Measurements from ENCODE around the gene WDR86.

WDR86 gene

GRCh38 chr7:151451156-151451555 lies 41.3 kb upstream of the WDR86 start:
- no peak for TF ChIP-seq TCF4 (CRISPR knock-in tag; IDR thresholded peaks at IDR 0.05; ENCODE audit: borderline replicate concordance)
- no peak for TF ChIP-seq CREB5 (CRISPR knock-in tag; IDR thresholded peaks at IDR 0.05; ENCODE audit: low read depth)
- no peak for TF ChIP-seq ARNTL (CRISPR knock-in tag; IDR thresholded peaks at IDR 0.05; ENCODE audit: borderline replicate concordance, low read depth)
- TF ChIP-seq POU6F1 (CRISPR knock-in tag; IDR thresholded peaks at IDR 0.05; ENCODE audit: borderline replicate concordance, low read depth): no peak
- TF ChIP-seq BACH2 (CRISPR knock-in tag; IDR thresholded peaks at IDR 0.05; ENCODE audit: borderline replicate concordance): no peak
- no peak for TF ChIP-seq GLIS3 (CRISPR knock-in tag; IDR thresholded peaks at IDR 0.05)
- no peak for ATAC-seq

DNA sequence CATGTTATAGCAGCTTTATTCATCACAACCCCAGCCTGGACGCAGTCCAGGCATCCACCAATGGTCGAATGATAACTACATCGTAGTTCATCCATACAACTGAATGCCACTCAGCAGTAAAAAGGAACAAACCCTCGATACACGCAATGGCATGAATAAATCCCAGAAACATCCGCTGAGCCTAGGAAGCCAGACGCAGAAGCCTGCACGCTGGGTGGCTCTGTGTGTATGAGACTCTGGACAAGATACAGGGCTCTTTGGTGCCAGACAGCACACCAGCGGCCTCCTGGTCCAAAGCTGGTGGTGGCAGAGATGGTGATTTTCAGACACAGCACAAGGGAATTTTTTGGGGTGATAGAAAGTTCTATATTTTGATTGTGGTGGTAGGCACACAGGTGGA lies 40.2 kb upstream of the WDR86 start:
- no peak for TF ChIP-seq TOX (CRISPR knock-in tag; IDR thresholded peaks at IDR 0.05; ENCODE audit: borderline replicate concordance)
- no peak for TF ChIP-seq ZC3H10 (CRISPR knock-in tag; IDR thresholded peaks at IDR 0.05)
- no peak for TF ChIP-seq ZNF70 (CRISPR knock-in tag; IDR thresholded peaks at IDR 0.05)
- TF ChIP-seq OSR1 (CRISPR knock-in tag; IDR thresholded peaks at IDR 0.05): no peak
- no peak for TF ChIP-seq POU6F1 (CRISPR knock-in tag; IDR thresholded peaks at IDR 0.05; ENCODE audit: borderline replicate concordance, low read depth)
- no peak for TF ChIP-seq BACH2 (CRISPR knock-in tag; IDR thresholded peaks at IDR 0.05; ENCODE audit: borderline replicate concordance)
- TF ChIP-seq ZFP3 (CRISPR knock-in tag; IDR thresholded peaks at IDR 0.05): no peak
- TF ChIP-seq CSDC2 (CRISPR knock-in tag; IDR thresholded peaks at IDR 0.05): no peak
- TF ChIP-seq ZNF8 (CRISPR knock-in tag; IDR thresholded peaks at IDR 0.05): no peak
- TF ChIP-seq ISL1 (CRISPR knock-in tag; IDR thresholded peaks at IDR 0.05): no peak
- no peak for TF ChIP-seq TCF4 (CRISPR knock-in tag; IDR thresholded peaks at IDR 0.05; ENCODE audit: borderline replicate concordance)
- no peak for TF ChIP-seq CREB5 (CRISPR knock-in tag; IDR thresholded peaks at IDR 0.05; ENCODE audit: low read depth)
- no peak for TF ChIP-seq ZFP30 (CRISPR knock-in tag; IDR thresholded peaks at IDR 0.05)
- TF ChIP-seq PATZ1 (CRISPR knock-in tag; IDR thresholded peaks at IDR 0.05; ENCODE audit: borderline replicate concordance): no peak
- TF ChIP-seq ESRRG (CRISPR knock-in tag; IDR thresholded peaks at IDR 0.05): no peak
- TF ChIP-seq ZNF565 (CRISPR knock-in tag; conservative IDR thresholded peaks at IDR 0.05; ENCODE audit: low read depth): no peak
- no peak for TF ChIP-seq CSRNP3 (CRISPR knock-in tag; IDR thresholded peaks at IDR 0.05)
- no peak for TF ChIP-seq ARNTL (CRISPR knock-in tag; IDR thresholded peaks at IDR 0.05; ENCODE audit: borderline replicate concordance, low read depth)
- no peak for ATAC-seq

Data from SK-N-SH treated with all-trans-retinoic acid at 6 μM for 48 hours (cell line).